ENCODE results near the gene MAP2K5. TPM values are rescaled to one million over a fixed set of nuclear protein-coding genes. Genes with fewer than 3 reads are reported as not detected.

Gene MAP2K5
- total and polyA plus RNA-seq, 2 donors from 2014 or later, result 14.1 to 18.6 TPM

- DNase-seq (peak in 1 of 5 donors; percentile 10), FAIRE-seq (no peak)
- intact Hi-C loops (cut with DNase I), result no loop called here
- Histone ChIP-seq H3K4me1 (ENCODE audit: control insufficient read depth in 2 of 3, insufficient read depth in 2 of 3, low read depth in 1 of 3, low read length in 3 of 3) (no peaks in the 10 kb centered on the region), H3K4me3 (ENCODE audit: low read length in 3 of 3) (no peak overlapping the region), H3K36me3 (ENCODE audit: control insufficient read depth in 2 of 3, insufficient read depth in 3 of 3, low read length in 3 of 3) (no peaks in the 10 kb centered on the region), H3K9me3 (ENCODE audit: control insufficient read depth in 2 of 3, insufficient read depth in 1 of 3, low read length in 3 of 3) (peaks cover 0 to 9% (median 0%) of the 10 kb centered on the region in 3 donors), H3K27me3 (ENCODE audit: control insufficient read depth, insufficient read depth, low read length) (peaks cover 15% of the 10 kb centered on the region), H3K9ac (ENCODE audit: low read length in 3 of 3) (no peak overlapping the region), H3K27ac (ENCODE audit: low read depth in 2 of 2, low read length in 2 of 2) (no peak overlapping the region)
- TF ChIP-seq CTCF (IDR thresholded peaks at IDR 0.05; ENCODE audit: borderline replicate concordance, extremely low read depth, insufficient read depth), result no peak
Measured at GRCh38 chr15:67815036-67815592, 272.6 kb downstream of the MAP2K5 start.

- peaks cover 26% of the 10 kb centered on the region for H3K27me3 ChIP-seq (ENCODE audit: control insufficient read depth, insufficient read depth, low read length)
Measured at GRCh38 chr15:67816668-67817067, 274.2 kb downstream of the MAP2K5 start.

GRCh38 chr15:67818464-67818863 lies 276.0 kb downstream of the MAP2K5 start:
- Histone ChIP-seq H3K4me3 (ENCODE audit: low read length in 3 of 3) (no peak overlapping the region), H3K9me3 (ENCODE audit: control insufficient read depth in 2 of 3, insufficient read depth in 1 of 3, low read length in 3 of 3) (peaks cover 0 to 9% (median 0%) of the 10 kb centered on the region in 3 donors), H3K27ac (ENCODE audit: low read depth in 2 of 2, low read length in 2 of 2) (no peak overlapping the region), H3K4me1 (ENCODE audit: control insufficient read depth in 2 of 3, insufficient read depth in 2 of 3, low read depth in 1 of 3, low read length in 3 of 3) (peaks cover 0 to 2% (median 0%) of the 10 kb centered on the region in 3 donors), H3K27me3 (ENCODE audit: control insufficient read depth, insufficient read depth, low read length) (peaks cover 37% of the 10 kb centered on the region), H3K36me3 (ENCODE audit: control insufficient read depth in 2 of 3, insufficient read depth in 3 of 3, low read length in 3 of 3) (no peaks in the 10 kb centered on the region), H3K9ac (ENCODE audit: low read length in 3 of 3) (no peak overlapping the region)
- intact Hi-C loops (cut with DNase I), result no loop called here
- TF ChIP-seq CTCF (IDR thresholded peaks at IDR 0.05; ENCODE audit: borderline replicate concordance, extremely low read depth, insufficient read depth), result no peak
- FAIRE-seq (no peak), DNase-seq (peak in 2 of 5 donors; percentile 5 to 14)

More at GRCh38 chr15:67816668-67817067, 274.2 kb downstream of the MAP2K5 start:
- H3K27ac ChIP-seq (ENCODE audit: low read depth in 2 of 2, low read length in 2 of 2), result no peak overlapping the region
- no peak for TF ChIP-seq CTCF (IDR thresholded peaks at IDR 0.05; ENCODE audit: borderline replicate concordance, extremely low read depth, insufficient read depth)
- FAIRE-seq (no peak), DNase-seq (no peak)
- H3K4me3 ChIP-seq (ENCODE audit: low read length in 3 of 3), result no peak overlapping the region
- no peak overlapping the region for H3K9ac ChIP-seq (ENCODE audit: low read length in 3 of 3)
- H3K4me1 ChIP-seq (ENCODE audit: control insufficient read depth in 2 of 3, insufficient read depth in 2 of 3, low read depth in 1 of 3, low read length in 3 of 3), result peaks cover 0 to 2% (median 0%) of the 10 kb centered on the region in 3 donors
- H3K9me3 ChIP-seq (ENCODE audit: control insufficient read depth in 2 of 3, insufficient read depth in 1 of 3, low read length in 3 of 3), result peaks cover 0 to 9% (median 0%) of the 10 kb centered on the region in 3 donors
- H3K36me3 ChIP-seq (ENCODE audit: control insufficient read depth in 2 of 3, insufficient read depth in 3 of 3, low read length in 3 of 3), result no peaks in the 10 kb centered on the region
- intact Hi-C loops (cut with DNase I), result no loop called here
